Femur (tissue), 1 donor: ENCODE data around the gene SDF2L1.
"Not testable (repeated sequence)": the region's sequence is repeated elsewhere in the genome, so short reads cannot be mapped to it uniquely, and the experiment has no call there.

Experiments
- DNase-seq: peaks from one replicate; pipeline ENCODE4 v3.0.0-alpha.2; 2017

Gene SDF2L1

GRCh38 chr22:21637450-21637849, 4.7 kb upstream of the SDF2L1 start:
- not testable (repeated sequence) for DNase-seq

DNA sequence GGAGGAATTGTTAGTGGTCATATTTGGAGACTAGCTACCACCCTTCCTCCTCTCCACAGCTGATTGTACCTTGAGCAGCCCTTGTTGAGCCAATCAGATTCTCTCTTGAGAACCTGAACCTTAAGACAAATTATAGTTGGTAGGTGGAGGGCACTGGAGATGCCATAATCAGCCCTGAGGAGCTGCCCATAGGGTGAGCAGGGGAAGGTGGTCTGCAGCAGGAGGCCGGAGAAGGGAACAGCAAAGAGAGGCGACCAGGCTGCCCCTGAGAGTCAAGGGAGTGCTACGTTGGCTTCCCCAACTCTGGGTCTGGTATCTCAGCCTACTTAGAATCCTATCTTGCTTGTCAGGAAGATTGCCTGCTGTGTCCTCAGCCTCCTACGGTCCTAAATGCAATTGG, 2.7 kb upstream of the SDF2L1 start:
- DNase-seq, result no peak

DNA sequence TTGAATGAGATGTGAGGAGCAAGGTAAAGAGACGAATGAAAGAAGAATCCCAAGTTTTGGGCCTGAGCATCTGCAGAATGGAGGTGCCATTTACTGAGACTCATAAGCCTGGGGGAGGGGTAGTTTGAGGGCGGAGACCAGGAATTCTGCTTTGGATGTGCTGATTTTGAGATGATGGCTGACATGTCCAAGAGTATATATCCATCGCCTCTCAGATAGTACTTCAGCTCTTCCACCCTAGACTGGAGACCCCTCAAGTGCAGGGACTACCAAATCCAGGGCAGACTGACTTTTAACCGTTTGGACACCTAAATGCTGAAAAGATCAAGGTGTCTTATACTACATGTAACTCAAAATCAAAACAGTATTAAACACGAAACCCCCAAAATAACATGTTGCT, 1.3 kb upstream of the SDF2L1 start:
- no peak for DNase-seq

DNA sequence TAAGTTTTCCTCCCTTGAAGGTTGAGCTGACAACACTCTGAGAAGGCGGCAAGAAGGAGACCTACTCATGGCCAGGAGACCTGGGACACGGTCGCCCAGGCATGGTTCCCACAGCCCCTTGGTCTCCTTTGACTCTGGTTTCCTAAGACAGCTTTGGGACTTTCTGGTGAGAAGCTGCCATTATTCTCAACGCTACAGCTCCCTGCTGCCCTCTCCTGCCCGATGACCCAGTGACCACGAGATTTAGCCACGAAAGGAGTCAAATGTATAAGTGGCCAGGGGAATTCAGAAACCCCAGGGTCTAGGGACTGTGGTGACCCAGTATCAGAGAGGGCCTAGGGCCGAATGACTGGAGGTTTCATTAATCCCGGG, 699 bp upstream of the SDF2L1 start:
- no peak for DNase-seq

DNA sequence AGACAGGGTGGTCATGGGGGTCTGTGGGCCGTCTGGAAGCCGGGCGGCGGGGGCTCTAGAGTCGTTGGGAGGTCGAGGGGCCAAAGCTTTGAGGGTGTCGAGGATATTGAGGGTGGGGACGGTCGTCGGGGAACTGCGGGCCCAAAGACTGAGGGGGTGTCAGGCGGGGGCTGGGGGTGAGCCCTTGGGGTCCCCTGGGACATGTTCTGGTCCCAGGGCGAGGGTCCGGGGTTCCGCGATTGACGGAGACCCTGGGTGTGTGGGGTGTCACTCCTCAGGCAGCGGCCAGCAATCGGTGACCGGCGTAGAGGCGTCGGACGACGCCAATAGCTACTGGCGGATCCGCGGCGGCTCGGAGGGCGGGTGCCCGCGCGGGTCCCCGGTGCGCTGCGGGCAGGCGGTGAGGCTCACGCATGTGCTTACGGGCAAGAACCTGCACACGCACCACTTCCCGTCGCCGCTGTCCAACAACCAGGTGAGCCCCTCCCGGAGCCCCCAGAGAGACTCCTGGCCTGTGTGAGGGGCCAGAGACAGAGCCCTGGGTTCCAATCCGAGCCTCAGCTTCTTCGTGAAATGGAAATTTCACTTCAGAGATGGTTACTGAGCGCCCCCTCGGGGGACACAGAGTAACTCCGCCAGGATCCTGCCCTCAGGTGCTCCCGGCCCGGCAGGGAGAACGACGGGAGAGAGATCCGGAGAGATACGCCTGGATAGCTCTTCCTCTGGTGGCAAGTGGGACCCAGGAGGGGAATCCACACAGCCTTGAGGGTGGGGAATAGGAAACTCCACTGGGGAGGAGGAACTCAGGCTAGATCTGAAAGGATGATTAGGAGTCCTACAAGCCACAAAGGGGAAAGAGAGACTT, 714 bp downstream of the SDF2L1 start:
- DNase-seq, result peak; percentile 57

GRCh38 chr22:21643533-21644357, 1.6 kb downstream of the SDF2L1 start:
- DNase-seq, result peak; percentile 18

- not testable (repeated sequence) for DNase-seq
Observed at GRCh38 chr22:21645513-21645912, 3.4 kb downstream of the SDF2L1 start.

- DNase-seq, result peak; percentile 89
Observed at GRCh38 chr22:21646608-21647590, 4.8 kb downstream of the SDF2L1 start.

- DNase-seq, result no peak
Observed at GRCh38 chr22:21650280-21650679, 8.2 kb downstream of the SDF2L1 start.

DNA sequence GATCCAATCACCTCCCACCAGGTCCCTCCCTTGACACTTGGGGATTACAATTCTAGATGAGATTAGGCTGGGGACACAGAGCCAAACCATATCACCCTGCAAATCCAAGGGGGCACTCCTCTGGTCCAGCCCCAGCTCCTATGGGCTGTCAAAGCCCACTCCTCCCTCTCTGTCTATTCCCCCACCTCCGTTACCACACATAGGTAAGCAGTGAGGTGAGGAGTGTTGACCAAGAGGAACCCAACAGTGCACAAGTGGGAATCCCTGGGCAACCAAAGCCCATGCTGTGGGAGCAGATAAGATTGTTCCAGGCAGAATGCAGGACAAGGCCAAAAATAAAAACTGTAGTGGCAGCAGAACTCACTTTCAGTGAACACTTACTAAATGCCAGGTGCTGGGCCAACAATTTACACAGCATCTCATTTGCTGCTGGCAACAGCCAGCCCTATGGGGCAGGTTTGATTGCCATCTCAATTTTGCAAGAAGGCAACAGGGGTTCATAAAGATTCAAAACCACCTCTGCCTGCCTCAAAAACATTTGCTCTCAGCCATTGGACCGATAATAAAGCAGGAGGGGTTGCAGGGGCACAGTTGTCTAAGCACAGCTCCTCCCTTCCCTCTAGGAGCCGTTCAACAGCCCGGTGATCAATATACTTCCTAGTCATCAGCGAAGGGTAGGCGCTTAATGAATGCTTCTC, 8.9 kb downstream of the SDF2L1 start:
- DNase-seq, result no peak

DNA sequence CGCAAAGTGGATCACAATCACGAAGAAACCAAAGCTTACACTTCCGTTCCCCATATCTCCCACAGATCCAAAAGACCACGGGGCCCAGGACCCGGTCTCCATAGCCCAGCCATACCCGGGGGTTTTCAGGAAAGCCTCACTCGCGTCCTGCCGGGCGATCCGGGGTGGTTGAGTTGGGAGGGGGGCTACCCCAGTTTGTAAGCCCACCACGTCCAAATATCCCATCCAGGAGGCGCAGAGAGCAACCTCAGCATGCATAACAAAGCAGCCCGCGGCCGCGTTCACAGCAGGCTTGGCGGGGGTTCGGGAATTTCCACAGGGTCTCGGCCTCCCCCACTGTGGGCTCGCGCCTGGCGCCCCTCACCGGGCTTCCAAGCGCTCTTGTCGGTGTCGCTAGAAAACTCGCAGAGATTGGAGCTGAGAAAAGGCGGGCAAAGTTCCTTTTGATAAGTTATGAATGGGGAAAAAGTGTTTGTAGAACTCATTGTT, 9.5 kb downstream of the SDF2L1 start:
- DNase-seq, result no peak

GRCh38 chr22:21652010-21652546, 10.0 kb downstream of the SDF2L1 start:
- peak; percentile 95 for DNase-seq

DNA sequence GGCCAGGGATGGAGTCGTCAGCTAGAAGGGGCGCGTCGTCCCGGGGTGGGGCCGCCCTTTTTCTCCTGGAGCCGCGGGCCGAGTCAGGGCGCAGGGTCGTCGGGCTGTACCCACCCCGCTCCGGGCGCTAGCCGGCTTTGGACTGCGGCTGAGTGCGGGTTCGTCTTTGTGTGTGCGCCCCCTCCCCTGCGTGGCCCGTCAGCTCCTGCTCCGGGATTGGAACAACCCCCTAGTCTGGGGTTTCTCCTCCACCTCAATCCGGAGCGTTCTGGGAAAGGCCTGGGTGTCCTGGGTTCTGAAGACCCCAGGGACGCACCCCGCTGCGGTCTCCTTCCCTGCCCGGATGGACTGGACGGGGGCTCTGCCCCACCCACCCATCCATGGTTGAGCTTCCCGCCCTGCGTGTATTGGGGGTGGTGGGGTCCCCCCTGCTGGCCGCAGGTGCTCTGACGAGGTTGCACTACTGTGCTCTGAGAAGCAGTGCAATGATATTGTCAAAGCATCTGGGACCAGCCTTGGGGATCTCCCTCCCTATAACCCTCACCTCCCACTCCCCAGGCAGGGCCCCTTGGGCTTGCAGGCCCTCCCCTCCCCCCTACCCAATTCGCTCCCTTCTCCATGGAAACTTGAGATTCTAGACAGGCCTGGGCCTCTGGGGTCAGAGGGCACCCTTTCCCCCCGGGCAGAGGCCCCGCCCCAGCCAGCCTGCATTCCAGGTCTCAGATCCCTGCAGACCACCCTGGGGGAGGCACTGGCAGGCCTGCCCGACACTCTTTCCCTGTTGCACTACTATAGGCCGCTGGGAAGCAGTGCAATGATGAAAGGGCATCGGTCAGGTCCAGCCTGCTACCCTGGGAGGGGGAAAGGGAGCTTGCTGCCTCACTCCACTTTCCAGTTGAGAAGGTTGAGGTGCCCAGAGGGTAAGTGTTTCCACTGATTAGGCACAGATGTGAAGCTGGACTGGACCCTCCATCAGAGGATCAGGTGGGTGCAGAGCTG, 10.7 kb downstream of the SDF2L1 start:
- no peak for DNase-seq

DNA sequence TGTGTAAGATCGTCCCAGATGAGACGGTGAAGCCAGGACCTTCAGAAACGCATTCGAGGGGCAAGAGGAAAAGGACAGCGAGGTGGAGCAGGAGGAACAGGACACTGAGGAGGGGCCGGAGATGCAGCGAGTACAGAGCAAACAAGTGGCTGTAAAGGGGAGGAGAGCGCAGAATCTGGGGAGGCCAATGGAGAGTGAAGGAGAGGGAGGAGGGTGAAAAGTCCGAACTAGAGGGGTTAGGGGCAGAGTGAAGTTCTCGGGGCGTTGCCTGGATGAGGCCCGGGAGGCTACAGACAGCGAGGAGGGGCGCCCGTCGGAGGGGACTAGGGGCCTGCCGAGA, 14.9 kb downstream of the SDF2L1 start:
- DNase-seq, result no peak

DNA sequence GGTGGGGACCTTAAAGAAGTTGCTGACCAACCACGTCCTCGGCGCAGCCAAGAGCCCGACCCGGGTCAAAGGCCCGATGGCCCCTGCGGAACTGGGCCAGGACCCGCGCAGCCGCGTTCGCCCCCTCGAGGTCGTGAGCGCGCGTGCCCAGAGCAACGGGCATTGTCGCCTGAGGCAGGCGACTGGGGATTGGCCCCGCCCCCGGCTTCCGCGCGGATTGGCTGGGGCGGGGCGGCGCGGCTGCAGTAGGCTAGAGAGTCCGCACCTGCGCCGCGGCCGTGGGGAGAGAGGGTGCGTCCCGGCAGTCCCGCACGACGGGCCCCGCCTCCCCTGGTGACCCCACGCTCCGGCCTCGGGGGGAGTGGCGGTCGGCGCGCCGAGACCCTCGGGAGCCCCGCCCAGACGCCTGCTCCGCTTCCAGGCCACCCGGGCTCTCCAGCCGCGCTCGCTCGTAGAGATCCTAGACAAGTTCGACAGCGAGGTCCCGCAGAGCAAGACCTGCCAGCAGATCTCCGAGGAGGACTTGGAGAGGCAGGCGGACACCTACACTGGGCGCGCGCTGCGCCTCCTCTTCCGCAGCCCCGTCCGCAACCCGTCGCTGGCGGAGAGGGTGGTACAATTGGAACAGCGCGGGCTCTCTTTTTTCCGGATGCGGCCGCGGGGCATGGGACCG, 15.4 kb downstream of the SDF2L1 start:
- DNase-seq, result peak; percentile 76

DNA sequence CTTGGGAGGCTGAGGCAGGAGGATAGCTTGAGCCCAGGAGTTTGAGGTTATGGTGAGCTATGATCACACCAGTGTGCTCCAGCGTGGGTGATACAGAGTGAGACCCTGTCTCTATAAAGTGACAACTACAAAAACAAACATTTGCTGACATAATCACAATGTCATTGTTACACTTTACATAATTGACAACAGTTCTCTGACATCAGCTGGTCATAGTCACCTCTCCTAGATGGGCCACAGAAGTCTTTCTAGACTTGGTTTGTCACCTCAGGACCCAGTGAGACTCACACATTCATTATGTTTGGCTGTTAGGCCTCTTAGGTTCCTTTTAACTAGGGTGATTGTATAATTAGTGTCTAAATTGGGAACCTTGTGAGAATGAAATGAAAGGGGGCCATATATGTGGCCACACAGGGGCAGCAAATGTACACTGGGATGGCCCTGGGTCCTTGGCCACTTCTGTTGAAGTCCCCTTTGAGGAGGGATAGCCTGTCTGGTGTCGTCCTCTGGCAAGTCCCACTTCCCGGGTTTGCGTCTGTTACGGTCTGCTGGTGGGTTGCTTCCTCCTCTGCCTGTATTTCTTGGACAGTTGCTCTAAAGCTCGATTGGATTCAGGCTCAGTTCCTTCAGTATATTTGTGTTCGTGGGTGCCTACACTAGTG, 17.9 kb downstream of the SDF2L1 start:
- no peak for DNase-seq

DNA sequence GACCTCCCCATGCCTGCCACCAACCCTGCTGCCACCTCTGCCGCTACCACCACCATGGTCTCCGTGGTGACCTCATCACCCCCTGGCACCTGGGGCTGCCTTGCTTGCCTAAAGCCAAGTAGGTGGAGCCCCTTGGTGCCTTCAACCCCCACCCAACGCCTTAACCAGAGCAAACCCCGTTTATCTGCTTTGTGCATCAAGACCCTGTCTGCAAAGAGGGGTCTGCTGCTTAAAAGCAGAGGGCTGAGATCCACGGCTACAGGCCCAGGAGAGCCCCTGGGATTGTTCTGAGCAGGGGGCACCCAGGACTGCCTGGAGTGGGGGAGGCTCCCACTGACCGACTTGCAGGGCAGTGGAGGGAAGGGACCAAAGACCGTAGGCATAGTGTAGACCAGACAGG, 18.8 kb downstream of the SDF2L1 start:
- no peak for DNase-seq

GRCh38 chr22:21661991-21662390, 19.9 kb downstream of the SDF2L1 start:
- no peak for DNase-seq

DNA sequence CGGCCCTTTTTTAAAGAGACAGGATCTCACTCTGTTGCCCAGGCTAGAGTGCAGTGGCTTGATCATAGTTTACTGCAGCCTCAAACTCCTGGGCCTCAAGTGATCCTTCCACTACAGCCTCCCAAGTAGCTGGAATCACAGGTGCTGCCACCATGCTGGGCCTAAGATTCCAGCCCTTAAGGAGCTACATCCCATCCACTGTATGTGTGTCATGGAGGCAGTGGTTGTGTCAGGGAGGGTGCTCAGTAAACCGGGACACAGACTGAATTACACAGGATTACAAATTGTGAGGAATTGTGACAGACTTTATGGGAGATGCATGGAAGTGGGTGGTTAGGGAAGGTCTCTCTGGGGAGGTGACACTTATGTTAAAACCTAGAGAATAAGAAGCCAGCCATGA, 21.6 kb downstream of the SDF2L1 start:
- no peak for DNase-seq
